Measurements from ENCODE around the gene EXOC4. TPM values are rescaled to one million over a fixed set of nuclear protein-coding genes. Genes with fewer than 3 reads are reported as not detected.
A peak's percentile ranks its signal among the peaks of the same experiment; 100 is the strongest.

Gene EXOC4
- total RNA-seq, 2 experiments from 2014 or later, result 58.0 to 59.9 TPM

- Histone ChIP-seq H3K27me3 (ENCODE audit: control insufficient read depth in 1 of 2, insufficient read depth in 2 of 2, low read length in 2 of 2) (no peaks in the 10 kb centered on the region), H3K4me1 (ENCODE audit: insufficient read depth, low read length) (no peaks in the 10 kb centered on the region), H3K27ac (ENCODE audit: low read depth in 1 of 2, low read length in 2 of 2) (no peak overlapping the region), H3K36me3 (ENCODE audit: insufficient read depth, low read length) (no peaks in the 10 kb centered on the region), H3K4me3 (ENCODE audit: low read length) (no peak overlapping the region), H3K9me3 (ENCODE audit: control insufficient read depth in 1 of 2, insufficient read depth in 1 of 2, low read length in 2 of 2) (no peaks in the 10 kb centered on the region)
- Mint-ChIP-seq H3K4me1 (ENCODE audit: low read depth) (no peaks in the 10 kb centered on the region), H3K27me3 (peaks cover 4% of the 10 kb centered on the region), H3K36me3 (ENCODE audit: low read depth) (no peaks in the 10 kb centered on the region), H3K4me3 (no peak overlapping the region), H3K9me3 (no peaks in the 10 kb centered on the region), H3K27ac (no peak overlapping the region)
- no peak for TF ChIP-seq CTCF (IDR thresholded peaks at IDR 0.05)
- CTCF ChIA-PET, result no interaction called here
- POLR2A ChIA-PET, result no interaction called here
- ATAC-seq (ENCODE audit: poor library complexity), result no peak
- no peak for DNase-seq
- intact Hi-C loops (cut with DNase I, micrococcal nuclease), result no loop called here
These were observed 6.3 kb upstream of the EXOC4 start for GRCh38 chr7:133246558-133246957.

- Histone ChIP-seq H3K27ac (ENCODE audit: low read depth in 1 of 2, low read length in 2 of 2) (no peak overlapping the region), H3K36me3 (ENCODE audit: insufficient read depth, low read length) (no peaks in the 10 kb centered on the region), H3K27me3 (ENCODE audit: control insufficient read depth in 1 of 2, insufficient read depth in 2 of 2, low read length in 2 of 2) (no peaks in the 10 kb centered on the region), H3K4me3 (ENCODE audit: low read length) (no peak overlapping the region), H3K9me3 (ENCODE audit: control insufficient read depth in 1 of 2, insufficient read depth in 1 of 2, low read length in 2 of 2) (no peaks in the 10 kb centered on the region), H3K4me1 (ENCODE audit: insufficient read depth, low read length) (peaks cover 8% of the 10 kb centered on the region)
- ATAC-seq (ENCODE audit: poor library complexity) (no peak), DNase-seq (no peak)
- no peaks in the 10 kb centered on the region for H3K9me3 Mint-ChIP-seq
- H3K36me3 Mint-ChIP-seq (ENCODE audit: low read depth), result peaks cover 10% of the 10 kb centered on the region
- no peak for TF ChIP-seq CTCF (IDR thresholded peaks at IDR 0.05)
- no peak overlapping the region for H3K27ac Mint-ChIP-seq
- intact Hi-C loops (cut with DNase I, micrococcal nuclease), result no loop called here
- ChIA-PET CTCF (no interaction called here), POLR2A (no interaction called here)
- peaks cover 14% of the 10 kb centered on the region for H3K4me1 Mint-ChIP-seq (ENCODE audit: low read depth)
- no peaks in the 10 kb centered on the region for H3K27me3 Mint-ChIP-seq
- no peak overlapping the region for H3K4me3 Mint-ChIP-seq
These were observed 4.0 kb upstream of the EXOC4 start for GRCh38 chr7:133248901-133249300.

GRCh38 chr7:133252506-133252857, 396 bp upstream of the EXOC4 start:
- POLR2A ChIA-PET, result interaction anchor here (0.6 to 1.4 kb wide), 4 partner anchors 9 to 271 kb away, joined by 4 to 13 read pairs (median 5); partner anchors contain the start of gene CHCHD3
- H3K4me1 Mint-ChIP-seq (ENCODE audit: low read depth), result peaks cover 45% of the 10 kb centered on the region

More at GRCh38 chr7:133252506-133252857, 396 bp upstream of the EXOC4 start:
- Histone ChIP-seq H3K27me3 (ENCODE audit: control insufficient read depth in 1 of 2, insufficient read depth in 2 of 2, low read length in 2 of 2) (no peaks in the 10 kb centered on the region), H3K4me1 (ENCODE audit: insufficient read depth, low read length) (peaks cover 8% of the 10 kb centered on the region), H3K27ac (ENCODE audit: low read depth in 1 of 2, low read length in 2 of 2) (no peak overlapping the region), H3K4me3 (ENCODE audit: low read length) (no peak overlapping the region), H3K36me3 (ENCODE audit: insufficient read depth, low read length) (no peaks in the 10 kb centered on the region), H3K9me3 (ENCODE audit: control insufficient read depth in 1 of 2, insufficient read depth in 1 of 2, low read length in 2 of 2) (no peaks in the 10 kb centered on the region)
- TF ChIP-seq CTCF (IDR thresholded peaks at IDR 0.05), result no peak
- intact Hi-C loops (cut with DNase I, micrococcal nuclease), result loop anchor here (1.0 to 10.0 kb wide), 4 partner anchors 170 to 1064 kb away; partner anchors contain the start of genes SLC35B4 (in 2 of the 2), CHCHD3 (in 1 of the 2) and LRGUK (in 1 of the 2)
- Mint-ChIP-seq H3K27me3 (no peaks in the 10 kb centered on the region), H3K9me3 (no peaks in the 10 kb centered on the region), H3K27ac (peak overlapping the region; percentile 94), H3K36me3 (ENCODE audit: low read depth) (peaks cover 13% of the 10 kb centered on the region), H3K4me3 (peak overlapping the region; percentile 97)
- no peak for ATAC-seq (ENCODE audit: poor library complexity)
- CTCF ChIA-PET, result interaction anchor here (0.6 to 1.5 kb wide), 2 partner anchors 15 to 1876 kb away, joined by 3 read pairs; no protein-coding TSS in a partner anchor
- DNase-seq, result no peak
